ENCODE results near the gene GAPDH.
"Not testable (repeated sequence)": the region's sequence is repeated elsewhere in the genome, so short reads cannot be mapped to it uniquely, and the experiment has no call there.

The GAPDH gene

GRCh38 chr12:6529291-6529737 is 5.0 kb upstream of the GAPDH start:
- DNase-seq (ENCODE audit: low spot score): no peak

DNA sequence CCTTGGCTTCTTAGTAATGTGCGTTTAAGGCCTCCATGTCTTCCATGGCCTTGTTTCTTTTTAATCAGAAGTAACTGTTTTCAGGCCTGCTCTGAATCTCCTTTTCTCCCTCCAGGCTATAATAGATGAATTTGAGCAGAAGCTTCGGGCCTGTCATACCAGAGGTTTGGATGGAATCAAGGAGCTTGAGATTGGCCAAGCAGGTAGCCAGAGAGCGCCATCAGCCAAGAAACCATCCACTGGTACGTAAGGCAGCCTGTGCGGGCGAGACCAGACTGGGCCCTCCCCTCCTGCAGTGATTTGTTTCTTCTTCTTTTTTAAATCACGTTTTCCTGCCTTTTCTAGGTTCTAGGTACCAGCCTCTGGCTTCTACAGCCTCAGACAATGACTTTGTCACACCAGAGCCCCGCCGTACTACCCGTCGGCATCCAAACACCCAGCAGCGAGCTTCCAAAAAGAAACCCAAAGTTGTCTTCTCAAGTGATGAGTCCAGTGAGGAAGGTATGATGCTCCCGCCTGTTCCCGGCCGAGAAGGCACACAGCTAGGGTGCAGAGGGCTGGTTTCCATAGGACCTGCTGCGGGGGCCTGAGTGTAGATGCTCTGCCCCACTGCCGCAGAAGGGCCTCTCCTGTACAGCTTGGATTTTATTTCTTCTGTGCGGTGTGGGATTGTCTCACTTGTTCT is 3.6 kb upstream of the GAPDH start:
- DNase-seq (ENCODE audit: low spot score): no peak

- DNase-seq (ENCODE audit: low spot score): peak; percentile 93
Observed at GRCh38 chr12:6532051-6532926, 2.0 kb upstream of the GAPDH start.

DNA sequence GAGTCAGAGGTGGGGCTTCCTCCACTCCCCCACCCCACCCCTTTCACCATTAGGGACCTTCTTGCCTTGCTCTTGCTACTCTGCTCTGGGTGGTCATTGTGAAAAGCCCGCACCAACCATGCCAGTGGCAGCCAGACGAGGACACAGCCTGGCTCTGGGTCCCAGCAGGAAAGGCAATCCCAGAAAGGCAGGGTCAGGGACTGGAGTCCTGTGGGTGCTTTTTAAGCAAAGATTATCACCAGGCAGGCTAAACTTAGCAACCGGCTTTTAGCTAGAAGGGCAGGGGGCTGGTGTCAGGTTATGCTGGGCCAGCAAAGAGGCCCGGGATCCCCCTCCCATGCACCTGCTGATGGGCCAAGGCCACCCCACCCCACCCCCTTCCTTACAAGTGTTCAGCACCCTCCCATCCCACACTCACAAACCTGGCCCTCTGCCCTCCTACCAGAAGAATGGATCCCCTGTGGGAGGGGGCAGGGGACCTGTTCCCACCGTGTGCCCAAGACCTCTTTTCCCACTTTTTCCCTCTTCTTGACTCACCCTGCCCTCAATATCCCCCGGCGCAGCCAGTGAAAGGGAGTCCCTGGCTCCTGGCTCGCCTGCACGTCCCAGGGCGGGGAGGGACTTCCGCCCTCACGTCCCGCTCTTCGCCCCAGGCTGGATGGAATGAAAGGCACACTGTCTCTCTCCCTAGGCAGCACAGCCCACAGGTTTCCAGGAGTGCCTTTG is 1.2 kb upstream of the GAPDH start:
- DNase-seq (ENCODE audit: low spot score): peak; percentile 69

- no peak for DNase-seq (ENCODE audit: low spot score)
Observed at GRCh38 chr12:6533653-6533922, 729 bp upstream of the GAPDH start.

- no peak for DNase-seq (ENCODE audit: low spot score)
Observed at GRCh38 chr12:6534695-6534944, 303 bp downstream of the GAPDH start.

DNA sequence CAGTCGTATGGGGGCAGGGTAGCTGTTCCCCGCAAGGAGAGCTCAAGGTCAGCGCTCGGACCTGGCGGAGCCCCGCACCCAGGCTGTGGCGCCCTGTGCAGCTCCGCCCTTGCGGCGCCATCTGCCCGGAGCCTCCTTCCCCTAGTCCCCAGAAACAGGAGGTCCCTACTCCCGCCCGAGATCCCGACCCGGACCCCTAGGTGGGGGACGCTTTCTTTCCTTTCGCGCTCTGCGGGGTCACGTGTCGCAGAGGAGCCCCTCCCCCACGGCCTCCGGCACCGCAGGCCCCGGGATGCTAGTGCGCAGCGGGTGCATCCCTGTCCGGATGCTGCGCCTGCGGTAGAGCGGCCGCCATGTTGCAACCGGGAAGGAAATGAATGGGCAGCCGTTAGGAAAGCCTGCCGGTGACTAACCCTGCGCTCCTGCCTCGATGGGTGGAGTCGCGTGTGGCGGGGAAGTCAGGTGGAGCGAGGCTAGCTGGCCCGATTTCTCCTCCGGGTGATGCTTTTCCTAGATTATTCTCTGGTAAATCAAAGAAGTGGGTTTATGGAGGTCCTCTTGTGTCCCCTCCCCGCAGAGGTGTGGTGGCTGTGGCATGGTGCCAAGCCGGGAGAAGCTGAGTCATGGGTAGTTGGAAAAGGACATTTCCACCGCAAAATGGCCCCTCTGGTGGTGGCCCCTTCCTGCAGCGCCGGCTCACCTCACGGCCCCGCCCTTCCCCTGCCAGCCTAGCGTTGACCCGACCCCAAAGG is 804 bp downstream of the GAPDH start:
- peak; percentile 71 for DNase-seq (ENCODE audit: low spot score)

GRCh38 chr12:6535697-6535946 is 1.3 kb downstream of the GAPDH start:
- no peak for DNase-seq (ENCODE audit: low spot score)

GRCh38 chr12:6535960-6536847 is 1.9 kb downstream of the GAPDH start:
- no peak for DNase-seq (ENCODE audit: low spot score)

DNA sequence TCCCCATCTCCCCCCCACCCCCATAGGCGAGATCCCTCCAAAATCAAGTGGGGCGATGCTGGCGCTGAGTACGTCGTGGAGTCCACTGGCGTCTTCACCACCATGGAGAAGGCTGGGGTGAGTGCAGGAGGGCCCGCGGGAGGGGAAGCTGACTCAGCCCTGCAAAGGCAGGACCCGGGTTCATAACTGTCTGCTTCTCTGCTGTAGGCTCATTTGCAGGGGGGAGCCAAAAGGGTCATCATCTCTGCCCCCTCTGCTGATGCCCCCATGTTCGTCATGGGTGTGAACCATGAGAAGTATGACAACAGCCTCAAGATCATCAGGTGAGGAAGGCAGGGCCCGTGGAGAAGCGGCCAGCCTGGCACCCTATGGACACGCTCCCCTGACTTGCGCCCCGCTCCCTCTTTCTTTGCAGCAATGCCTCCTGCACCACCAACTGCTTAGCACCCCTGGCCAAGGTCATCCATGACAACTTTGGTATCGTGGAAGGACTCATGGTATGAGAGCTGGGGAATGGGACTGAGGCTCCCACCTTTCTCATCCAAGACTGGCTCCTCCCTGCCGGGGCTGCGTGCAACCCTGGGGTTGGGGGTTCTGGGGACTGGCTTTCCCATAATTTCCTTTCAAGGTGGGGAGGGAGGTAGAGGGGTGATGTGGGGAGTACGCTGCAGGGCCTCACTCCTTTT is 2.7 kb downstream of the GAPDH start:
- DNase-seq (ENCODE audit: low spot score): no peak

DNA sequence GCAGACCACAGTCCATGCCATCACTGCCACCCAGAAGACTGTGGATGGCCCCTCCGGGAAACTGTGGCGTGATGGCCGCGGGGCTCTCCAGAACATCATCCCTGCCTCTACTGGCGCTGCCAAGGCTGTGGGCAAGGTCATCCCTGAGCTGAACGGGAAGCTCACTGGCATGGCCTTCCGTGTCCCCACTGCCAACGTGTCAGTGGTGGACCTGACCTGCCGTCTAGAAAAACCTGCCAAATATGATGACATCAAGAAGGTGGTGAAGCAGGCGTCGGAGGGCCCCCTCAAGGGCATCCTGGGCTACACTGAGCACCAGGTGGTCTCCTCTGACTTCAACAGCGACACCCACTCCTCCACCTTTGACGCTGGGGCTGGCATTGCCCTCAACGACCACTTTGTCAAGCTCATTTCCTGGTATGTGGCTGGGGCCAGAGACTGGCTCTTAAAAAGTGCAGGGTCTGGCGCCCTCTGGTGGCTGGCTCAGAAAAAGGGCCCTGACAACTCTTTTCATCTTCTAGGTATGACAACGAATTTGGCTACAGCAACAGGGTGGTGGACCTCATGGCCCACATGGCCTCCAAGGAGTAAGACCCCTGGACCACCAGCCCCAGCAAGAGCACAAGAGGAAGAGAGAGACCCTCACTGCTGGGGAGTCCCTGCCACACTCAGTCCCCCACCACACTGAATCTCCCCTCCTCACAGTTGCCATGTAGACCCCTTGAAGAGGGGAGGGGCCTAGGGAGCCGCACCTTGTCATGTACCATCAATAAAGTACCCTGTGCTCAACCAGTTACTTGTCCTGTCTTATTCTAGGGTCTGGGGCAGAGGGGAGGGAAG is 3.5 kb downstream of the GAPDH start:
- not testable (repeated sequence) for DNase-seq (ENCODE audit: low spot score)

DNA sequence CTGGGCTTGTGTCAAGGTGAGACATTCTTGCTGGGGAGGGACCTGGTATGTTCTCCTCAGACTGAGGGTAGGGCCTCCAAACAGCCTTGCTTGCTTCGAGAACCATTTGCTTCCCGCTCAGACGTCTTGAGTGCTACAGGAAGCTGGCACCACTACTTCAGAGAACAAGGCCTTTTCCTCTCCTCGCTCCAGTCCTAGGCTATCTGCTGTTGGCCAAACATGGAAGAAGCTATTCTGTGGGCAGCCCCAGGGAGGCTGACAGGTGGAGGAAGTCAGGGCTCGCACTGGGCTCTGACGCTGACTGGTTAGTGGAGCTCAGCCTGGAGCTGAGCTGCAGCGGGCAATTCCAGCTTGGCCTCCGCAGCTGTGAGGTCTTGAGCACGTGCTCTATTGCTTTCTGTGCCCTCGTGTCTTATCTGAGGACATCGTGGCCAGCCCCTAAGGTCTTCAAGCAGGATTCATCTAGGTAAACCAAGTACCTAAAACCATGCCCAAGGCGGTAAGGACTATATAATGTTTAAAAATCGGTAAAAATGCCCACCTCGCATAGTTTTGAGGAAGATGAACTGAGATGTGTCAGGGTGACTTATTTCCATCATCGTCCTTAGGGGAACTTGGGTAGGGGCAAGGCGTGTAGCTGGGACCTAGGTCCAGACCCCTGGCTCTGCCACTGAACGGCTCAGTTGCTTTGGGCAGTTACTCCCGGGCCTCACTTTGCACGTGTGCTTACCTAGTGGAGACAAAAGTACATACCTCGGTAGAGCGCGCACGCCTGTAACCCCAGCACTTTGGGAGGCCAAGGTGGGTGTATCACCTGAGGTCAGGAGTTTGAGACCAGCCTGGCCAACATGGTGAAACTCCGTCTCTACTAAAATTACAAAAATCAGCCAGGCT is 4.3 kb downstream of the GAPDH start:
- no peak for DNase-seq (ENCODE audit: low spot score)

DNA sequence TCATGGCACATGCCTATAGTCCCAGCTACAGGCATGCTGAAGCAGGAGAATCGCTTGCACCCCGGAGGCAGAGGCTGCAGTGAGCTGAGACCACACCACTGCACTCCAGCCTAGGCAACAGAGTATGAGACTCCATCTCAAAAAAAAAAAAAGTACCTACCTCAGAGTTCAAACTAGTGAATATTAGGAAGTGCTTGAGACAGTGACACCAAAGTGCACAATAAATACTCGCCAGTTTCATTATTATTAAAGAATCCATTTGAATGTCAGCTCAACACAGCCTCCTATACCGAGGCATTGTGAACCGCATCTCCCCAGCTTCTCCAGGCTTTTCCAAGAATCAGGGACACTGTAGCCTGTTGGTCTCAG is 5.0 kb downstream of the GAPDH start:
- DNase-seq (ENCODE audit: low spot score): no peak

GRCh38 chr12:6539707-6540134 is 5.4 kb downstream of the GAPDH start:
- DNase-seq (ENCODE audit: low spot score): no peak

- peak; percentile 95 for DNase-seq (ENCODE audit: low spot score)
Observed at GRCh38 chr12:6540181-6540877, 6.0 kb downstream of the GAPDH start.

- no peak for DNase-seq (ENCODE audit: low spot score)
Observed at GRCh38 chr12:6541371-6542165, 7.3 kb downstream of the GAPDH start.

- no peak for DNase-seq (ENCODE audit: low spot score)
Observed at GRCh38 chr12:6542209-6543009, 8.1 kb downstream of the GAPDH start.
